KMS-11 (cell line): Measurements from ENCODE around the gene SND1.

Source experiments
- H2AFZ ChIP-seq: fragments of 200-600 bp; sonication (generic); 2 replicates; pipeline ENCODE4 v1.6.1; 2016; ENCODE audit warnings: antibody characterized with exemption, mixed run types, low read depth
- H3K27ac ChIP-seq: fragments of 200-600 bp; sonication (generic); 2 replicates; pipeline ENCODE4 v1.6.1; 2016; ENCODE audit warnings: mild to moderate bottlenecking, mixed run types
- H3K27me3 ChIP-seq: fragments of 200-600 bp; sonication (generic); 2 replicates; pipeline ENCODE4 v1.6.1; 2017; ENCODE audit warnings: mild to moderate bottlenecking, low read depth, mixed run types, moderate library complexity; ENCODE audit not compliant: insufficient read depth
- H3K36me3 ChIP-seq: fragments of 200-600 bp; sonication (generic); 2 replicates; pipeline ENCODE4 v1.6.1; 2017; ENCODE audit warnings: mild to moderate bottlenecking, mixed run types; ENCODE audit not compliant: insufficient read depth
- H3K4me1 ChIP-seq: fragments of 200-600 bp; sonication (generic); 2 replicates; pipeline ENCODE4 v1.6.1; 2016; ENCODE audit warnings: mild to moderate bottlenecking, low read depth, mixed run types; ENCODE audit not compliant: poor library complexity, severe bottlenecking
- H3K4me2 ChIP-seq: fragments of 200-600 bp; sonication (generic); 2 replicates; pipeline ENCODE4 v1.7.0; 2016; ENCODE audit warnings: mild to moderate bottlenecking, mixed run types
- H3K4me3 ChIP-seq: fragments of 200-600 bp; sonication (generic); IDR thresholded peaks from 2 replicates; pipeline ENCODE4 v1.6.1; 2017; ENCODE audit warnings: low read depth, low read length, mixed read lengths; ENCODE audit not compliant: insufficient read depth
- H3K79me2 ChIP-seq: fragments of 200-600 bp; sonication (generic); 2 replicates; pipeline ENCODE4 v1.6.1; 2016; ENCODE audit warnings: low read depth, mixed run types; ENCODE audit not compliant: insufficient read depth
- H3K9ac ChIP-seq: fragments of 200-600 bp; sonication (generic); 2 replicates; pipeline ENCODE4 v1.6.1; 2016; ENCODE audit warnings: mild to moderate bottlenecking, mixed run types
- H4K20me1 ChIP-seq: fragments of 200-600 bp; sonication (generic); 2 replicates; pipeline ENCODE4 v1.6.1; 2016; ENCODE audit warnings: mild to moderate bottlenecking, mixed run types; ENCODE audit not compliant: insufficient read depth
- CTCF ChIP-seq: fragments of 200-600 bp; sonication (generic); conservative IDR thresholded peaks from 2 replicates; pipeline ENCODE4 v1.6.1; 2017; ENCODE audit warnings: low read depth, mild to moderate bottlenecking, antibody characterized with exemption, low read length, moderate library complexity, mixed read lengths

SND1 gene

GRCh38 chr7:127903892-127904669 is 252.1 kb downstream of the SND1 start:
- Histone ChIP-seq H3K4me3 (no peak overlapping the region), H3K27me3 (no peaks in the 10 kb centered on the region), H3K4me2 (no peak overlapping the region), H3K4me1 (peaks cover 37% of the 10 kb centered on the region), H3K9ac (no peak overlapping the region), H3K27ac (no peak overlapping the region), H4K20me1 (peaks cover 19% of the 10 kb centered on the region; the same call in 1 of the 2 replicates), H3K79me2 (peaks cover 32% of the 10 kb centered on the region), H2AFZ (no peak overlapping the region), H3K36me3 (no peaks in the 10 kb centered on the region)
- no peak for TF ChIP-seq CTCF

- no peaks in the 10 kb centered on the region for H3K27me3 ChIP-seq
- no peak overlapping the region for H3K4me2 ChIP-seq
- peaks cover 19% of the 10 kb centered on the region; the same call in 1 of the 2 replicates for H4K20me1 ChIP-seq
- no peaks in the 10 kb centered on the region for H3K36me3 ChIP-seq
- H3K79me2 ChIP-seq, result peaks cover 27% of the 10 kb centered on the region
- H2AFZ ChIP-seq, result no peak overlapping the region
- TF ChIP-seq CTCF, result no peak
- H3K27ac ChIP-seq, result no peak overlapping the region
- H3K4me1 ChIP-seq, result peaks cover 35% of the 10 kb centered on the region
- H3K4me3 ChIP-seq, result no peak overlapping the region
- H3K9ac ChIP-seq, result no peak overlapping the region
Observed at GRCh38 chr7:127904670-127904985, 252.6 kb downstream of the SND1 start.

GRCh38 chr7:127905021-127905420 is 253.0 kb downstream of the SND1 start:
- Histone ChIP-seq H3K4me1 (peaks cover 31% of the 10 kb centered on the region), H3K4me3 (no peak overlapping the region), H3K27me3 (no peaks in the 10 kb centered on the region), H3K4me2 (no peak overlapping the region), H3K9ac (no peak overlapping the region), H3K79me2 (peaks cover 27% of the 10 kb centered on the region), H4K20me1 (peaks cover 19% of the 10 kb centered on the region; the same call in 1 of the 2 replicates), H2AFZ (no peak overlapping the region), H3K27ac (no peak overlapping the region), H3K36me3 (no peaks in the 10 kb centered on the region)
- TF ChIP-seq CTCF, result no peak

GRCh38 chr7:127905491-127906330 is 253.7 kb downstream of the SND1 start:
- Histone ChIP-seq H2AFZ (no peak overlapping the region), H3K79me2 (peaks cover 27% of the 10 kb centered on the region), H4K20me1 (peaks cover 15% of the 10 kb centered on the region; the same call in 1 of the 2 replicates), H3K36me3 (no peaks in the 10 kb centered on the region), H3K9ac (no peak overlapping the region), H3K4me1 (peaks cover 24% of the 10 kb centered on the region), H3K4me2 (no peak overlapping the region), H3K4me3 (no peak overlapping the region), H3K27ac (no peak overlapping the region), H3K27me3 (no peaks in the 10 kb centered on the region)
- no peak for TF ChIP-seq CTCF
